PC-9 (cell line): Measurements from ENCODE around the gene SEL1L2. TPM values are rescaled to one million over a fixed set of nuclear protein-coding genes. Genes with fewer than 3 reads are reported as not detected.
A peak's percentile ranks its signal among the peaks of the same experiment; 100 is the strongest.

Experiments
- BruUV-seq: library from RNA; stranded (reverse); fragments of 400-500 nt; replicated peaks from 2 replicates; lab custom pipeline; 2021; lab: Mats Ljungman, UMichigan
- CTCF ChIA-PET: fragments of 300-600 bp; sonication (Branson Sonifier 250); formaldehyde crosslinking; loops from one replicate; lab custom pipeline; 2022; ENCODE audit warnings: antibody characterized with exemption; lab: Charles Lee
- POLR2A ChIA-PET: fragments of 300-600 bp; sonication (Branson Sonifier 250); formaldehyde crosslinking; loops from one replicate; lab custom pipeline; 2022; ENCODE audit warnings: antibody characterized with exemption; ENCODE audit not compliant: unreplicated experiment; lab: Charles Lee
- DNase-seq, 2 experiments: peaks; one replicate each; pipeline versions ENCODE4 v3.0.0 to v3.0.0-alpha.2; 2015 to 2022; ENCODE audit warnings: mixed read lengths in 1 of 2
- H2AFZ ChIP-seq: fragments of 200-600 bp; sonication (generic); 2 replicates; pipeline ENCODE4 v1.8.1; 2017; ENCODE audit warnings: antibody characterized with exemption
- H3F3A ChIP-seq: fragments of 200-600 bp; sonication (generic); 2 replicates; pipeline ENCODE4 v1.8.1; 2017; ENCODE audit warnings: antibody characterized with exemption, mild to moderate bottlenecking, low read depth; ENCODE audit not compliant: insufficient read depth
- H3K27ac ChIP-seq: fragments of 200-600 bp; sonication (generic); 2 replicates; pipeline ENCODE4 v1.6.1; 2016; ENCODE audit warnings: mixed run types
- H3K27me3 ChIP-seq: fragments of 200-600 bp; sonication (generic); 2 replicates; pipeline ENCODE4 v1.6.1; 2016; ENCODE audit warnings: low read depth, mixed run types; ENCODE audit not compliant: insufficient read depth
- H3K36me3 ChIP-seq: fragments of 200-600 bp; sonication (generic); 2 replicates; pipeline ENCODE4 v1.6.1; 2016; ENCODE audit warnings: low read depth, mixed run types
- H3K4me1 ChIP-seq: fragments of 200-600 bp; sonication (generic); replicated peaks from 2 replicates; pipeline ENCODE4 v1.6.1; 2016; ENCODE audit warnings: mixed run types; ENCODE audit not compliant: insufficient read depth
- H3K4me2 ChIP-seq: fragments of 200-600 bp; sonication (generic); 2 replicates; pipeline ENCODE4 v1.6.1; 2017; ENCODE audit warnings: mixed run types
- H3K4me3 ChIP-seq: fragments of 200-600 bp; sonication (generic); 2 replicates; pipeline ENCODE4 v1.6.1; 2016; ENCODE audit warnings: mixed run types
- H3K79me2 ChIP-seq: fragments of 200-600 bp; sonication (generic); 2 replicates; pipeline ENCODE4 v1.6.1; 2017; ENCODE audit warnings: low read depth, mixed run types
- H3K9me2 ChIP-seq: fragments of 200-600 bp; sonication (generic); 2 replicates; pipeline ENCODE4 v1.8.1; 2017; ENCODE audit warnings: mild to moderate bottlenecking; ENCODE audit not compliant: insufficient read depth
- H3K9me3 ChIP-seq: fragments of 200-600 bp; sonication (generic); 2 replicates; pipeline ENCODE4 v1.8.1; 2016; ENCODE audit warnings: low read depth; ENCODE audit not compliant: insufficient read depth
- H4K20me1 ChIP-seq: fragments of 200-600 bp; sonication (generic); 2 replicates; pipeline ENCODE4 v1.8.1; 2017; ENCODE audit not compliant: insufficient read depth
- CTCF ChIP-seq: fragments of 200-600 bp; sonication (generic); conservative IDR thresholded peaks from 2 replicates; pipeline ENCODE4 v1.6.1; 2017; ENCODE audit warnings: mixed run types, antibody characterized with exemption, mild to moderate bottlenecking, moderate library complexity
- EZH2 ChIP-seq: fragments of 200-600 bp; sonication (generic); IDR thresholded peaks from 2 replicates; pipeline ENCODE4 v1.8.0; 2017; ENCODE audit warnings: antibody characterized with exemption, low read depth
- intact Hi-C: fragments of 100-400 bp; cut with micrococcal nuclease; formaldehyde crosslinking; loops from one replicate; pipeline ENCODE4 v1.10.0; 2022; ENCODE audit not compliant: unreplicated experiment
- total RNA-seq: library from RNA; stranded (reverse); gene quantifications from 2 replicates; pipeline ENCODE4 v1.2.3, GENCODE V29; 2021

The SEL1L2 gene
- total RNA-seq, 1 experiment from 2014 or later = not detected

DNA sequence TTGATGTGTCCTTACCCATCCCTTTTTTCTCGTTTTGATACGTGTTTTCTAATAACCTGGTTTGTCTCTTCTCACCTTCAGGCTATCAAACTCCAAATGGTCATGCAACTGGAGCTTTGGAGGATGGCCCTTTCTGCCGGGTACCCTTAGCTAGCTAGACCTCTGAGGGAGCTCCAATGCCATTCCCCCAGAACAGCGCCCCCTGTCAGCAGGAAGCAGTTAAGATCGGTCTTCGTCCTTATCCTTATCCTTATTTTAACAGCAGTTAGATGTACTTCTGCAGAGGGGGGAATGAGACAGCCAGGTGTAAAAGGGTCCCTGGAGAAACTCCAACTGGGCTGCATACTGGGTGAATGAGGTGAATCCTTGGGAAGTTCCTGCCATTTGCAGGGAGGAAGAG is 37.2 kb downstream of the SEL1L2 start:
- Histone ChIP-seq H3F3A (no peaks in the 10 kb centered on the region), H3K9me3 (no peaks in the 10 kb centered on the region), H3K4me2 (no peak overlapping the region), H3K36me3 (no peaks in the 10 kb centered on the region), H3K4me3 (no peak overlapping the region), H3K79me2 (no peaks in the 10 kb centered on the region), H3K27me3 (no peaks in the 10 kb centered on the region), H2AFZ (no peak overlapping the region), H4K20me1 (no peaks in the 10 kb centered on the region), H3K27ac (no peak overlapping the region), H3K4me1 (no peaks in the 10 kb centered on the region), H3K9me2 (no peaks in the 10 kb centered on the region)
- POLR2A ChIA-PET = no interaction called here
- intact Hi-C loops = no loop called here
- CTCF ChIA-PET = interaction anchor here (0.6 kb wide), 1 partner anchor 1929 kb away, joined by 3 read pairs; no protein-coding TSS in a partner anchor
- TF ChIP-seq EZH2 (no peak), CTCF (peak; percentile 36; the same call in 1 of the 2 replicates)
- no peak for DNase-seq
- BruUV-seq = no TSS peak

DNA sequence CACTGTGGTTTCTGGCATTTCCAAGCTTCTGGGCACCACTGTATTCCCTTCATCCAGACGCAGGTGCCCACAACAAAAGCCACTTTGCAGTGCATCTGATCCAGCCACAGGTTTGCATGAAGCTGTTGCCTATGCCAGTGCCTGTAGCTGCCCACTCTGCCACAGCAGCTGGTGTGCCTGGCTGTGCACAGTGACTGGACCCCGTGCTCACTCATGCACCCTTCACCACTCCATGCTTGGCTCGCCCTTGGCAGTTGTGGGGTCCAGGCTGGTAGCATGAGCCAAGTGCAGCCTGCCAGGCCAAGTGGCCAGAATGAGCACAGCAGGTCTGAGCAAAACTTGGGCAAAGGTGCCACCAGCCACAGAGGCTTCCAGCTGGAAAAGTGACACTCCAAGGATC is 42.7 kb downstream of the SEL1L2 start:
- H3K27ac ChIP-seq = no peak overlapping the region
- no peaks in the 10 kb centered on the region for H3K9me3 ChIP-seq
- H3K36me3 ChIP-seq = no peaks in the 10 kb centered on the region
- H3K9me2 ChIP-seq = no peaks in the 10 kb centered on the region
- intact Hi-C loops = loop anchor here (10.0 kb wide), 1 partner anchor 123 kb away; no protein-coding TSS in a partner anchor
- DNase-seq = no peak
- H2AFZ ChIP-seq = no peak overlapping the region
- H3K27me3 ChIP-seq = no peaks in the 10 kb centered on the region
- H3K4me3 ChIP-seq = no peak overlapping the region
- no peak overlapping the region for H3K4me2 ChIP-seq
- no peak for TF ChIP-seq CTCF
- TF ChIP-seq EZH2 = no peak
- no peaks in the 10 kb centered on the region for H3K4me1 ChIP-seq
- no peaks in the 10 kb centered on the region for H3F3A ChIP-seq
- no peaks in the 10 kb centered on the region for H3K79me2 ChIP-seq
- ChIA-PET POLR2A (no interaction called here), CTCF (no interaction called here)
- BruUV-seq = no TSS peak
- no peaks in the 10 kb centered on the region for H4K20me1 ChIP-seq

- Histone ChIP-seq H4K20me1 (no peaks in the 10 kb centered on the region), H2AFZ (no peak overlapping the region), H3K4me3 (no peak overlapping the region), H3K9me3 (no peaks in the 10 kb centered on the region), H3K4me1 (no peaks in the 10 kb centered on the region), H3K9me2 (no peaks in the 10 kb centered on the region), H3K27me3 (no peaks in the 10 kb centered on the region), H3K79me2 (no peaks in the 10 kb centered on the region), H3K27ac (no peak overlapping the region), H3K36me3 (no peaks in the 10 kb centered on the region), H3F3A (no peaks in the 10 kb centered on the region), H3K4me2 (no peak overlapping the region)
- ChIA-PET CTCF (interaction anchor here (0.6 kb wide), 1 partner anchor 24 kb away, joined by 3 read pairs; no protein-coding TSS in a partner anchor), POLR2A (no interaction called here)
- no peak for DNase-seq
- intact Hi-C loops = loop anchor here (10.0 kb wide), 1 partner anchor 116 kb away; no protein-coding TSS in a partner anchor
- BruUV-seq = no TSS peak
- TF ChIP-seq EZH2 (no peak), CTCF (no peak)
These were observed 49.4 kb downstream of the SEL1L2 start for GRCh38 chr20:13941031-13941430.
